ENCODE data around the gene TRPM2. TPM values are rescaled to one million over a fixed set of nuclear protein-coding genes. Genes with fewer than 3 reads are reported as not detected.

TRPM2 gene
- total and polyA plus RNA-seq, 2 of the 13 experiments (the other 11 are each of a cell fraction or from before 2014, with no cell fraction given) = 0.07 to 0.20 TPM

- no TSS peak for BruUV-seq (replicated peaks)
- 91% methylated on average over 17 of the region's 17 CpGs for WGBS (ENCODE audit: low lambda C conversion rate)
- Histone ChIP-seq H4K20me1 (ENCODE audit: insufficient read depth, low read length) (no peaks in the 10 kb centered on the region), H3K27ac (ENCODE audit: extremely low read length, insufficient read depth, low read length) (no peak overlapping the region), H3K36me3 (replicated peaks in 1 of 2; ENCODE audit: control insufficient read depth in 1 of 2, insufficient read depth in 2 of 2, low read length in 2 of 2) (no peaks in the 10 kb centered on the region), H3K9me3 (ENCODE audit: low read length) (no peaks in the 10 kb centered on the region), H3K4me3 (replicated peaks in 1 of 3; ENCODE audit: insufficient read depth in 1 of 3, low read depth in 2 of 3, low read length in 3 of 3) (no peak overlapping the region), H3K4me1 (ENCODE audit: insufficient read depth, low read length) (peaks cover 19% of the 10 kb centered on the region), H2AFZ (ENCODE audit: low read length) (no peak overlapping the region), H3K9ac (ENCODE audit: insufficient read depth, low read depth, low read length) (no peak overlapping the region), H3K79me2 (ENCODE audit: insufficient read depth, low read length) (no peaks in the 10 kb centered on the region), H3K27me3 (ENCODE audit: control insufficient read depth in 1 of 2, insufficient read depth in 2 of 2, low read length in 2 of 2) (no peaks in the 10 kb centered on the region), H3K4me2 (ENCODE audit: low read depth, low read length) (no peak overlapping the region)
- POLR2A ChIA-PET = interaction anchor here (0.6 kb wide), 1 partner anchor 18 kb away, joined by 3 read pairs; no protein-coding TSS in a partner anchor
- DNase-seq (ENCODE audit: low spot score) = no peak
- FAIRE-seq = no peak
- no peak for TF ChIP-seq REL (CRISPR knock-in tag; conservative IDR thresholded peaks at IDR 0.05)
- CTCF ChIA-PET (ENCODE audit: low intra/inter-chr PET ratio, low total read pairs) = no interaction called here
- in situ Hi-C loops (cut with HindIII; ENCODE audit: extremely low pct_ligation_motif_present, low pct_unique_long_range_greater_than_20kb) = no loop called here
- intact Hi-C loops (cut with micrococcal nuclease; ENCODE audit: unreplicated experiment) = no loop called here
- no peak for ATAC-seq
Measured at GRCh38 chr21:44475266-44475845, 121.9 kb downstream of the TRPM2 start.

GRCh38 chr21:44477131-44477530 lies 123.7 kb downstream of the TRPM2 start:
- H3K36me3 ChIP-seq (replicated peaks in 1 of 2; ENCODE audit: control insufficient read depth in 1 of 2, insufficient read depth in 2 of 2, low read length in 2 of 2) = no peaks in the 10 kb centered on the region
- no peaks in the 10 kb centered on the region for H4K20me1 ChIP-seq (ENCODE audit: insufficient read depth, low read length)
- H3K4me2 ChIP-seq (ENCODE audit: low read depth, low read length) = no peak overlapping the region
- CTCF ChIA-PET (ENCODE audit: low intra/inter-chr PET ratio, low total read pairs) = no interaction called here
- no peak for DNase-seq (ENCODE audit: low spot score)
- intact Hi-C loops (cut with micrococcal nuclease; ENCODE audit: unreplicated experiment) = no loop called here
- H3K27me3 ChIP-seq (ENCODE audit: control insufficient read depth in 1 of 2, insufficient read depth in 2 of 2, low read length in 2 of 2) = no peaks in the 10 kb centered on the region
- no peaks in the 10 kb centered on the region for H3K9me3 ChIP-seq (ENCODE audit: low read length)
- WGBS (ENCODE audit: low lambda C conversion rate) = 86% methylated on average over 7 of the region's 8 CpGs
- POLR2A ChIA-PET = interaction anchor here (1.3 kb wide), 1 partner anchor 19 kb away, joined by 3 read pairs; no protein-coding TSS in a partner anchor
- no peak for FAIRE-seq
- no peak overlapping the region for H3K4me3 ChIP-seq (replicated peaks in 1 of 3; ENCODE audit: insufficient read depth in 1 of 3, low read depth in 2 of 3, low read length in 3 of 3)
- TF ChIP-seq KMT2A (CRISPR knock-in tag; IDR thresholded peaks at IDR 0.05) = no peak
- BruUV-seq (replicated peaks) = no TSS peak
- H3K27ac ChIP-seq (ENCODE audit: extremely low read length, insufficient read depth, low read length) = no peak overlapping the region
- H3K9ac ChIP-seq (ENCODE audit: insufficient read depth, low read depth, low read length) = no peak overlapping the region
- in situ Hi-C loops (cut with HindIII; ENCODE audit: extremely low pct_ligation_motif_present, low pct_unique_long_range_greater_than_20kb) = no loop called here
- ATAC-seq = no peak
- no peaks in the 10 kb centered on the region for H3K79me2 ChIP-seq (ENCODE audit: insufficient read depth, low read length)
- H2AFZ ChIP-seq (ENCODE audit: low read length) = no peak overlapping the region
- peaks cover 36% of the 10 kb centered on the region for H3K4me1 ChIP-seq (ENCODE audit: insufficient read depth, low read length)

Measured in HepG2 (cell line).